ENCODE results near the gene KLRG1. TPM values are rescaled to one million over a fixed set of nuclear protein-coding genes. Genes with fewer than 3 reads are reported as not detected.

The KLRG1 gene
- polyA plus RNA-seq, 1 of the 3 experiments (the other 2 are of a cell fraction) = 5.1 TPM

DNA sequence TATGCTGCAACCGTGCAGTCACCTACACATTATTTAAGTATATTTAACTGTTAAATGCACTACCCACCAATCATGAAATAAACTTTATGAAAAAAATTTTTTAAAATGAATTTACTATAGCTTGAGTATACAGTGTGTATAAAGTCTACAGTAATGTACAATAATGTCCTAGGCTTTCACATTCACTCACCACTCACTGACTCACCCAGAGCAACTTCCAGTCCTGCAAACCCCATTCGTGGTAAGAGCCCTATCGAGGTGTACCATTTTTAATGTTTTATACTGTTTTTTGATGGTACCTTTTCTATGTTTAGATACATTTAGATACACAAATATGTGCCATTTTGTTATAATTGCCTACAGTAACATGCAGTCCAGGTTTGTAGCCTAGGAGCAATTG, 48.1 kb downstream of the KLRG1 start:
- Histone ChIP-seq H2AFZ (ENCODE audit: low read depth) (no peak overlapping the region), H3K79me2 (ENCODE audit: insufficient read depth) (no peaks in the 10 kb centered on the region), H3K27ac (ENCODE audit: low read depth in 2 of 2, low read length in 1 of 2) (no peak overlapping the region), H3K4me3 (ENCODE audit: low read depth in 2 of 2, low read length in 1 of 2) (no peak overlapping the region), H3K4me2 (no peak overlapping the region), H4K20me1 (ENCODE audit: insufficient read depth) (no peaks in the 10 kb centered on the region), H3K27me3 (ENCODE audit: insufficient read depth) (no peaks in the 10 kb centered on the region), H3K4me1 (ENCODE audit: control insufficient read depth in 1 of 2, insufficient read depth in 2 of 2, low read depth in 1 of 2, low read length in 1 of 2) (no peaks in the 10 kb centered on the region), H3K9ac (no peak overlapping the region), H3K9me2 (no peaks in the 10 kb centered on the region), H3K9me3 (no peaks in the 10 kb centered on the region), H3F3A (replicated peaks; ENCODE audit: insufficient read depth) (no peaks in the 10 kb centered on the region), H3K36me3 (replicated peaks in 1 of 2; ENCODE audit: control insufficient read depth in 1 of 2, insufficient read depth in 2 of 2, low read length in 1 of 2) (no peaks in the 10 kb centered on the region)
- WGBS (ENCODE audit: low lambda C conversion rate) = 60% methylated on average over 3 of the region's 3 CpGs
- TF ChIP-seq EP300 (IDR thresholded peaks at IDR 0.05; ENCODE audit: borderline replicate concordance in 1 of 2, low read depth in 1 of 2, low read length in 1 of 2) (no peak), NFIC (IDR thresholded peaks at IDR 0.05; ENCODE audit: borderline replicate concordance) (no peak), RFX5 (IDR thresholded peaks at IDR 0.05; ENCODE audit: low read length) (no peak), RCOR1 (IDR thresholded peaks at IDR 0.05; ENCODE audit: low read length) (no peak), FOSL2 (IDR thresholded peaks at IDR 0.05; ENCODE audit: borderline replicate concordance, low read depth) (no peak), EZH2phosphoT487 (IDR thresholded peaks at IDR 0.05; ENCODE audit: borderline replicate concordance, low read depth) (no peak)
- TF ChIP-seq, protein P1, sequence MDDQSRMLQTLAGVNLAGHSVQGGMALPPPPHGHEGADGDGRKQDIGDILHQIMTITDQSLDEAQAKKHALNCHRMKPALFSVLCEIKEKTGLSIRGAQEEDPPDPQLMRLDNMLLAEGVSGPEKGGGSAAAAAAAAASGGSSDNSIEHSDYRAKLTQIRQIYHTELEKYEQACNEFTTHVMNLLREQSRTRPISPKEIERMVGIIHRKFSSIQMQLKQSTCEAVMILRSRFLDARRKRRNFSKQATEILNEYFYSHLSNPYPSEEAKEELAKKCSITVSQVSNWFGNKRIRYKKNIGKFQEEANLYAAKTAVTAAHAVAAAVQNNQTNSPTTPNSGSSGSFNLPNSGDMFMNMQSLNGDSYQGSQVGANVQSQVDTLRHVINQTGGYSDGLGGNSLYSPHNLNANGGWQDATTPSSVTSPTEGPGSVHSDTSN (IDR thresholded peaks at IDR 0.05) = no peak
- TF ChIP-seq, protein P2, sequence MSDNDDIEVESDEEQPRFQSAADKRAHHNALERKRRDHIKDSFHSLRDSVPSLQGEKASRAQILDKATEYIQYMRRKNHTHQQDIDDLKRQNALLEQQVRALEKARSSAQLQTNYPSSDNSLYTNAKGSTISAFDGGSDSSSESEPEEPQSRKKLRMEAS (IDR thresholded peaks at IDR 0.05; ENCODE audit: low read depth) = no peak
- TF ChIP-seq, protein P3, sequence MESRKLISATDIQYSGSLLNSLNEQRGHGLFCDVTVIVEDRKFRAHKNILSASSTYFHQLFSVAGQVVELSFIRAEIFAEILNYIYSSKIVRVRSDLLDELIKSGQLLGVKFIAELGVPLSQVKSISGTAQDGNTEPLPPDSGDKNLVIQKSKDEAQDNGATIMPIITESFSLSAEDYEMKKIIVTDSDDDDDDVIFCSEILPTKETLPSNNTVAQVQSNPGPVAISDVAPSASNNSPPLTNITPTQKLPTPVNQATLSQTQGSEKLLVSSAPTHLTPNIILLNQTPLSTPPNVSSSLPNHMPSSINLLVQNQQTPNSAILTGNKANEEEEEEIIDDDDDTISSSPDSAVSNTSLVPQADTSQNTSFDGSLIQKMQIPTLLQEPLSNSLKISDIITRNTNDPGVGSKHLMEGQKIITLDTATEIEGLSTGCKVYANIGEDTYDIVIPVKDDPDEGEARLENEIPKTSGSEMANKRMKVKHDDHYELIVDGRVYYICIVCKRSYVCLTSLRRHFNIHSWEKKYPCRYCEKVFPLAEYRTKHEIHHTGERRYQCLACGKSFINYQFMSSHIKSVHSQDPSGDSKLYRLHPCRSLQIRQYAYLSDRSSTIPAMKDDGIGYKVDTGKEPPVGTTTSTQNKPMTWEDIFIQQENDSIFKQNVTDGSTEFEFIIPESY (IDR thresholded peaks at IDR 0.05; ENCODE audit: borderline replicate concordance, low read depth) = no peak
- CTCF ChIA-PET = interaction anchor here (1.2 to 3.8 kb wide), 4 partner anchors 10 to 147 kb away, joined by 3 to 28 read pairs (median 10); partner anchors contain the start of gene M6PR
- POLR2A ChIA-PET = no interaction called here
- DNase-seq = no peak

DNA sequence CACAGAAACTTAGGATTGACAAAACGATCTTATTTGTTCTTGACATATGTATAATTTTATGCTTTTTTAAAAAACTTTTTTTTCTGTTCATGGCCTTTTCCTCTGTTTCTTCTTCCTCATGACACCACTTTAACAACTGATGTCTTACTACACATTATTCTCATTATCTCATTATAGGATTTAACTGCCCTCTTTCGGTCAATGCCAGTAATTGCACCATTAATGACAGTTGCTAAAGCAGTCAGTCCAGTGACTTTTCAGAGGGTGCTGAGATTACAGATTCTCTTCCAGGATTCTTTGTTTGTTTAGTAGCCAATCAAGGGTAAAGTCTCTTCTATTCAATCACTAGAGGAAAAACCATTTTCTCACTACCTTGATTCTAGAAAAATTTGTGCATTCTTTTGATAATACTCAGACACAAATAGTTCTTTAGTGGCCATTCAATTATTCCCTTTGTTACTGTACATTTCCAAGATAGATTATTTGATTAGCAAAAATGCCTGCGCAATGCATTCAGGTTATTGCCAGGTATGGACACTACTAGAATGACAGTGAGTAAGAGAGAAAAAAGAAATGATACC, 50.1 kb downstream of the KLRG1 start:
- H3K4me2 ChIP-seq = no peak overlapping the region
- H3K9ac ChIP-seq = no peak overlapping the region
- H3K9me3 ChIP-seq = no peaks in the 10 kb centered on the region
- H3K36me3 ChIP-seq (replicated peaks in 1 of 2; ENCODE audit: control insufficient read depth in 1 of 2, insufficient read depth in 2 of 2, low read length in 1 of 2) = no peaks in the 10 kb centered on the region
- H3K27me3 ChIP-seq (ENCODE audit: insufficient read depth) = no peaks in the 10 kb centered on the region
- H3K4me3 ChIP-seq (ENCODE audit: low read depth in 2 of 2, low read length in 1 of 2) = no peak overlapping the region; a peak in 1 of 4 replicates
- TF ChIP-seq, protein P4, sequence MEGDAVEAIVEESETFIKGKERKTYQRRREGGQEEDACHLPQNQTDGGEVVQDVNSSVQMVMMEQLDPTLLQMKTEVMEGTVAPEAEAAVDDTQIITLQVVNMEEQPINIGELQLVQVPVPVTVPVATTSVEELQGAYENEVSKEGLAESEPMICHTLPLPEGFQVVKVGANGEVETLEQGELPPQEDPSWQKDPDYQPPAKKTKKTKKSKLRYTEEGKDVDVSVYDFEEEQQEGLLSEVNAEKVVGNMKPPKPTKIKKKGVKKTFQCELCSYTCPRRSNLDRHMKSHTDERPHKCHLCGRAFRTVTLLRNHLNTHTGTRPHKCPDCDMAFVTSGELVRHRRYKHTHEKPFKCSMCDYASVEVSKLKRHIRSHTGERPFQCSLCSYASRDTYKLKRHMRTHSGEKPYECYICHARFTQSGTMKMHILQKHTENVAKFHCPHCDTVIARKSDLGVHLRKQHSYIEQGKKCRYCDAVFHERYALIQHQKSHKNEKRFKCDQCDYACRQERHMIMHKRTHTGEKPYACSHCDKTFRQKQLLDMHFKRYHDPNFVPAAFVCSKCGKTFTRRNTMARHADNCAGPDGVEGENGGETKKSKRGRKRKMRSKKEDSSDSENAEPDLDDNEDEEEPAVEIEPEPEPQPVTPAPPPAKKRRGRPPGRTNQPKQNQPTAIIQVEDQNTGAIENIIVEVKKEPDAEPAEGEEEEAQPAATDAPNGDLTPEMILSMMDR (IDR thresholded peaks at IDR 0.05) = peak; percentile 79
- TF ChIP-seq RAD21 (IDR thresholded peaks at IDR 0.05; ENCODE audit: low read length) (peak; percentile 81), SMC3 (IDR thresholded peaks at IDR 0.05; ENCODE audit: low read depth, low read length) (peak; percentile 61), TAF1 (IDR thresholded peaks at IDR 0.05; ENCODE audit: borderline replicate concordance, low read depth, low read length) (no peak)
- H3K27ac ChIP-seq (ENCODE audit: low read depth in 2 of 2, low read length in 1 of 2) = no peak overlapping the region
- 4% methylated on average over 3 of the region's 3 CpGs for WGBS (ENCODE audit: low lambda C conversion rate)
- H3K4me1 ChIP-seq (ENCODE audit: control insufficient read depth in 1 of 2, insufficient read depth in 2 of 2, low read depth in 1 of 2, low read length in 1 of 2) = no peaks in the 10 kb centered on the region
- H3K9me2 ChIP-seq = no peaks in the 10 kb centered on the region
- H3F3A ChIP-seq (replicated peaks; ENCODE audit: insufficient read depth) = no peaks in the 10 kb centered on the region
- H2AFZ ChIP-seq (ENCODE audit: low read depth) = no peak overlapping the region
- H3K79me2 ChIP-seq (ENCODE audit: insufficient read depth) = no peaks in the 10 kb centered on the region
- ChIA-PET CTCF (interaction anchor here (0.7 to 3.8 kb wide), 23 partner anchors 8 to 382 kb away, joined by 3 to 28 read pairs (median 4); partner anchors contain the start of genes M6PR and MFAP5), POLR2A (no interaction called here)
- DNase-seq = peak; percentile 69
- no peaks in the 10 kb centered on the region for H4K20me1 ChIP-seq (ENCODE audit: insufficient read depth)
